Tibial nerve (tissue), 3 donors: Measurements from ENCODE around the gene TMPRSS6.

Experiments used
- POLR2A ChIP-seq, 2 donors: fragments of 450-650 bp; IDR thresholded peaks; one replicate each; pipeline ENCODE4 v1.6.1; 2017; ENCODE audit warnings: antibody characterized with exemption in 2 of 2, mild to moderate bottlenecking in 2 of 2, moderate library complexity in 2 of 2
- TF ChIP-seq, protein P1 (sequence below), 5 experiments: fragments of 200-600 bp in 3 of 5; fragments of 450-650 bp in 2 of 5; sonication (generic) in 3 of 5; IDR thresholded peaks; one replicate each; pipeline ENCODE4 v1.5.1; 2016 to 2019; ENCODE audit warnings: antibody characterized with exemption in 5 of 5, mild to moderate bottlenecking in 3 of 5, moderate library complexity in 2 of 5

DNA sequence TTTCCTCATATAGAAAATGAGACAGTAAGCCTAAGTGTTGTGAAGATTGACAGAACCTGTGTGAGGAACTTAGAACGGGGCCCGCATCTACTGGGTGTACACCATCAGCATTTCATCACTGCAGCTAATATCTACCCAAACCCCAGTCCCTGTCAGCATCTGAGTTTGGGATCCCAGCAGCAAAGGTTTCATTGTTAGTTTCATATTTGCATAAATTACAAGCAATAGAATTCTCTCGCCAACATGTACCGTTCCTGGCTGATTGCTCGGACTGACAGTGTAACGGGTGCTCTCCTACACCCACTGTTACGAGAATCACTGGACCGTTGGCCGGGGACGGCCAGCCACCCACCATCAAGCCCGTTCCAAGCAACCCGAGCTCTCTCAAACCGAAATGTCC is 10.4 kb upstream of the TMPRSS6 start:
- no peak for TF ChIP-seq POLR2A (IDR thresholded peaks at IDR 0.05)
- TF ChIP-seq, protein P1, sequence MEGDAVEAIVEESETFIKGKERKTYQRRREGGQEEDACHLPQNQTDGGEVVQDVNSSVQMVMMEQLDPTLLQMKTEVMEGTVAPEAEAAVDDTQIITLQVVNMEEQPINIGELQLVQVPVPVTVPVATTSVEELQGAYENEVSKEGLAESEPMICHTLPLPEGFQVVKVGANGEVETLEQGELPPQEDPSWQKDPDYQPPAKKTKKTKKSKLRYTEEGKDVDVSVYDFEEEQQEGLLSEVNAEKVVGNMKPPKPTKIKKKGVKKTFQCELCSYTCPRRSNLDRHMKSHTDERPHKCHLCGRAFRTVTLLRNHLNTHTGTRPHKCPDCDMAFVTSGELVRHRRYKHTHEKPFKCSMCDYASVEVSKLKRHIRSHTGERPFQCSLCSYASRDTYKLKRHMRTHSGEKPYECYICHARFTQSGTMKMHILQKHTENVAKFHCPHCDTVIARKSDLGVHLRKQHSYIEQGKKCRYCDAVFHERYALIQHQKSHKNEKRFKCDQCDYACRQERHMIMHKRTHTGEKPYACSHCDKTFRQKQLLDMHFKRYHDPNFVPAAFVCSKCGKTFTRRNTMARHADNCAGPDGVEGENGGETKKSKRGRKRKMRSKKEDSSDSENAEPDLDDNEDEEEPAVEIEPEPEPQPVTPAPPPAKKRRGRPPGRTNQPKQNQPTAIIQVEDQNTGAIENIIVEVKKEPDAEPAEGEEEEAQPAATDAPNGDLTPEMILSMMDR (IDR thresholded peaks at IDR 0.05) = no peak
